HG02970 (cell line): ENCODE data around the gene GCC1.
A peak's percentile ranks its signal among the peaks of the same experiment; 100 is the strongest.
"Not testable (repeated sequence)": the region's sequence is repeated elsewhere in the genome, so short reads cannot be mapped to it uniquely, and the experiment has no call there.

Experiments
- ATAC-seq: cut with Tn5 transposase; IDR thresholded peaks from one replicate; pipeline ENCODE4 v1.9.1; 2021; ENCODE audit warnings: mild to moderate bottlenecking, moderate library complexity, moderate number of reproducible peaks; ENCODE audit not compliant: unreplicated experiment, low FRiP score

GCC1 gene

DNA sequence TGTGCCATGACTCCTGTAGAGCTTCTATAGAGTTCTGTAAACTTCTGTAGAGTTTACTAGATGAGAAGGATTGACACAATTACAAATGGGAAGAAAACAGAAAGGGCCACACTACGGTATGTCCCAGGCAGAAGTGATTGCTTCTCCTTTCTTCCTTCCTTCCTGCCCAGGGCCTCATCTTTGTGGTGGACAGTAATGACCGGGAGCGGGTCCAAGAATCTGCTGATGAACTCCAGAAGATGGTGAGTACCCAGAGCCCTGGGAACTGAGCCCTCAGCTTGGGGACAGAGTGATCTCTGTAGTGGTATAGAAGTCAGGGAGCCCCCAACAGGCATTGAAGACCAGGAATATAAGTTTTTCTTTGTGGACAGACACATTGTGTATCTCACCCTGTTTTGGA lies 4.5 kb upstream of the GCC1 start:
- ATAC-seq, result no peak

DNA sequence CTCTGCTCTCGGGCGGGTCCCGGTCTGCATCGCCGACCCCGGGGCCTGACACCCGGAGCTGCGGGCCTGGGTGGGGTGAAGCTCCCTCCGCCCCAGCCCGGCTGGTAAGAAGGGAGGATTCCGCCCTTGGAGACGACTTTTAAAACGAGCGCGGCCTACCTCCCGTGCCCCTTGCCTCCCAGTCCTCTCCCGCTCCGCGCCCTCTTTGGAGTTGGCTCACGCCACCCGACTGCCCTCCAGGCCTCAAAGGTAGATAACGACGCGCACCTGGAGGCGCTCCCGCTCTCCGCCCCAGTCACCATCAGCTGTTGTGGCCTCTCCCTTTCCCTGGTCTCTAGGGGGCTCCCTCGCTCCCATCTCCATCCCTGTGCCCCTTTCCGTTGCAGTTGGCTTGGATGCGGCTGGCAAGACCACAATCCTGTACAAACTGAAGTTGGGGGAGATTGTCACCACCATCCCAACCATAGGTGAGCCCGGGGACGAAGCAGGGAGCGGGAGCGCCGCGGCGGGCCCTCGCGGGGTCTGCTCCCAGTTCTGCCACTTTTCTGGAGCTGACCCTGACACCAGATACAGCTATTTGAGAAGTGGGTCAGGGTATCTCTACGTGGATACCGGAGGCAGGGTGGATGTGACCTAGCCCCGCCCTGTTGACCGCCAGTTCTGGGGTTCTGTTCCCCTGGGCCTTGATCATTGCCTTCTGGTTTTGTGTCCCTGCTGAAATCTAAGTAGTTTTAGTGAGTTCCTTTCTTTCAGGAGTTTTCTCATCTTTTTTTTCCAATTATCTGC lies 3.5 kb upstream of the GCC1 start:
- peak; percentile 0 for ATAC-seq

DNA sequence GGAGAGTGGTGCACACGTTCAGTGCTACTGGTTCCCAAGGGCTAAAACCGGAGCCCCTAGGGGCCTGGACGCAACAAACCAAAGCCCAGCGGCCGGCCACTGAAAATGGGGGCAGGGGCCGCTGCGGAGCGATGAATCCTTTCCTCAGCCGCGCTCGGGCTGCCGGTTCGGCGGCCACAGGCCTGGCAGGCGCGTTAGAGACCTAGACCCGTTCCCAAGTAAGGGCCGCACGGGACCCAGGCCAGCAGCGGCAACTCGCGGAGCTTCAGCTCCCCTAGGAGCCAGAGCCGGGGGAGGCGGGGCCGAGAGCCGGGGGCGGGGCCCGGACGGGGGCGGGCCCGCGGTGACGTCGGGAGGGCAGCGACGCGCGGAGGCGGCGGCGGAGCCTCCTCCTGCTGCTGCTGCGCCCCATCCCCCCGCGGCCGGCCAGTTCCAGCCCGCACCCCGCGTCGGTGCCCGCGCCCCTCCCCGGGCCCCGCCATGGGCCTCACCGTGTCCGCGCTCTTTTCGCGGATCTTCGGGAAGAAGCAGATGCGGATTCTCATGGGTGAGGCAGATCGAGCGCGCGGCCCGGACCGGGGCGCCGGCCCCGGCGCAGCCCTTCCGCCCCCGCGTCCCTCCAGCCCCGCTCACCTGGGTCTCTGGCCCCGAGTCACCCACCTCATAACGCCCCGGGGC lies 2.8 kb upstream of the GCC1 start, which contains the start of gene ARF5:
Gene ARF5, plus strand, starts transcription at position 393 of the 678 bp plus-strand sequence. Its CDS starts 88 bp downstream, at position 481.
- peak; percentile 66 for ATAC-seq

DNA sequence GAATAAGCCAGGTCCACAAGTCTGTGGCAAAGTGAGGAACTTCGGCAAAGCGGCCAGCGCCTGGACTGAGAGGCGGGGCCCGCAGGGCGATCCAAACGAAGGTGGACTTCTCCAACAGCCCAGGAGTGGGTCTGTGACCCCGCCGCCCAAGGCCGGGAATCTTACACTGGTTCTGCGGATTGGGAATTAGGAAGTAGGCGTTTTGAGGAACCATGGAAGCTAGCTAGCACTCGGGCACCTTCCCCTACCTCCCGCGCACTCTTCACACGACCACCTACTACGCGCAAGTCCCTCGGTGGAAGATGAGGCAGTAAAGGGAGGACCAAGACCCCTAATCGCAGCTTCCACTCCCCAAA lies 2.2 kb upstream of the GCC1 start:
- no peak for ATAC-seq

DNA sequence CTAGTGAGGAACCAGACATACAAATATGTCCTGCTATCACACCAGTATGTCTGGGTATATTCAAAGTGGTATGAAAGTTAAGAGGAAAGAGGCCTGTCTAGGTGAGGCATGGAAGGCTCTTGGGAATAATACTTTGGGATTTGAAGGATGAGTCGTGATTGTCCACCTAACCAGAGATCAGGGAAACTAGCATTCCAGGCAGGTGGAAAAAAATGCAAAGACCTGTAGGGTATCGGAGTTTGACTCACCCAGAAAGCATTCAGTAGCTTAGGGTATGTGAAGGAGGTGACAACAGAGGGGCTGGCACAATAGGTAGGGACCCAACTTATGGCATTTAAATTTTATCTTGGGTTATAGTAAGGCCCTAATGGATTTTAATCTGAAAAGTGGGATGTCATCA lies 950 bp upstream of the GCC1 start:
- no peak for ATAC-seq

DNA sequence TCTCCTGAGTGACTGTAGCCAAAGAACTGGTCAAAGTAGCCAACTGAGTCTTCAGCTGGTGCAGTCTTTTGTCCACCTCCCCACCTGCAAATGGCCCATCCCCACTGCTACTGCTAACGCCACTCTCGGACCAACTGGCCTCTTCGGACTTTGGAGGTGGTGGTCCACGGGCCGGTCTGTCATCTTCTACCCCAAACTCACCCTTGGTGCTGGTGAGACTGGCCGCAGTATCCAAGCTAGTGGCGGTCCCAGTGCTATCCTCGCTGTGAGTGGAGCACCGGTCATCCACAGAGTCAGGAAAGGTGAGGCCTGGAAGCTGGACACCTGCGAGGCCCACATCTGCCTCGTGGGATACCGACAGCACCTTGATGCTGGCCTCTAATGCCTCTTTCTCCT lies 750 bp downstream of the GCC1 start:
- no peak for ATAC-seq

DNA sequence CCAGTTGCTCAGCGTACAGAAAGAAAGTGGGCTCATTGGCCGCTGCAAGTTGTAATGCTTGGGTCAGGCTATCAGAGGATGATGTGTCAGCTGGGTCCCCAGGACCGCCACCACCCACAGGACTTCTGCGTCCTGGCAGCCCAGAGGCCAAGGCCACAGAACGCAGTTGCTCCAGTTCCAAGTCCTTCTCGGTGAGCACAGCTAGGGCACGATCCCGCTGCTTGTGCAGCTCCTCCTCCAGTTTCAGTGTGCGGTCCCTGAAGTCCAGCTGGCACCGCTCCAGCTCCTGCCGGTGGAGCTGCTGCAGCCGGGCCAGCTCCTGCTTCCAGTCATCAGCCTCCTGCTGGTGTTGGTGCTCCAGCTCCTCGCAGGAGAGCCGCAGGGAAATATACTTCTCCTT lies 3.0 kb downstream of the GCC1 start:
- no peak for ATAC-seq

DNA sequence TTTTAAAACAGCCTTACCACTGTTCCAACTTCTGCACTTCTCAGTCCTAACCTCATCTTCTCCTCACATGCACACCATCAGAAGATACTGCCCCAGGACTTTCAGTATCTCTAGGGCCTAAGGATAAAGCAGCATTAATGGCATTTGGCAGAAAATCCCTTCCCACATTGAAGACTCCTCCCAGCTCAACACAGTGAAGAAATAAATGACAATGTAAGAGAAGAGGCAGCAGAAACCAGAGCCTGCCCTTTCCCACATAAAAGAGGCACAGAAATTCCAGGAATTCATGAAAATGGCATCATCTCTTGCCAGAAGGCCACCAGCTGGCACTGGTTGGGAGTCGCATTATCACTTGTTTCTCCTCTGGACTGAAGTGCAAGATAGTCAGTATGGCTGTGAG lies 3.7 kb downstream of the GCC1 start:
- no peak for ATAC-seq

DNA sequence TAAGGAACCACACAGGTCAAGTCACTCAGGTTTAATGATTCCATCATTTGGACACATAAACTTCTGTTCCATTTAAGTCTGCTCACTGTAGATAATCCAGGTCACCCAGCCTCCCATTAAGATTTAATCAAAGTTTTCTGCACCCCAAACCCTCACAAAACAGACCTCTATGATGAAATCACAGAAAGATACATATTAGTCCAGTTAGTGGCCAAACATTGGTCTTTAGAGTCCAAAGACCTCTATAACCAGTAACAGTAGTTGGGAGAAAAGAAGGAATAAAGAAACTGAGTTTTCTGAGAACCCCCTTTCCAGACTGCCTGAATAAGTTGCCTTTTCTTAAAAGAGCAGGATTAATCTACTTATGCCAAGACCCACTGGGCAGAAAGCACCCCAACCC lies 4.8 kb downstream of the GCC1 start:
- ATAC-seq, result no peak

DNA sequence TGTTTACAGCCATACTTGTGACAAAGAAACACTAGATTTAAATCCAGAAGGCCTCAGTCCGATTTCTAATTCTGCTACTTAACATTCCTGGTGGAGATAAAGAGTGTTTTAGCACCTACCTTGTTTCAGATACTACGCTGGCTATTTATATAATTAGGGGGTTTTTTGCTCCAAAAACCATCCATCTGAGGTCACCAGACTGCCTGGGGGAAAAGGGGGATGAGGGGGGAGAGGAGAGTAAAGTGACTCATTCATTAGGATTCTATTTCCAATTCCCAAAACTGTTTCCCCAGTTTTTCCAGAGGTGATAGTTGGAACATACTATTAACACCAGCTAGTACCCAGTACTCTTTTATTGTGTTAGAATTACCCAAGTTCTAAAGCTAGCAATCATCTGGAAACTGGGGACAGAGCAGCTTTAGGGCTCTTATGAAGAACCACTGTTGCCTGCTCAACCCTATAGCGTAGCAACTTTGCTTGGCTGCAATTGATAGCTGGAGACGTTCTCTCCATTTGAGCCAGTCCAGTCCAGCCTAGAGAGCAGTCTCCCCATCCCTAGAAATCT lies 6.6 kb downstream of the GCC1 start:
- no peak for ATAC-seq

DNA sequence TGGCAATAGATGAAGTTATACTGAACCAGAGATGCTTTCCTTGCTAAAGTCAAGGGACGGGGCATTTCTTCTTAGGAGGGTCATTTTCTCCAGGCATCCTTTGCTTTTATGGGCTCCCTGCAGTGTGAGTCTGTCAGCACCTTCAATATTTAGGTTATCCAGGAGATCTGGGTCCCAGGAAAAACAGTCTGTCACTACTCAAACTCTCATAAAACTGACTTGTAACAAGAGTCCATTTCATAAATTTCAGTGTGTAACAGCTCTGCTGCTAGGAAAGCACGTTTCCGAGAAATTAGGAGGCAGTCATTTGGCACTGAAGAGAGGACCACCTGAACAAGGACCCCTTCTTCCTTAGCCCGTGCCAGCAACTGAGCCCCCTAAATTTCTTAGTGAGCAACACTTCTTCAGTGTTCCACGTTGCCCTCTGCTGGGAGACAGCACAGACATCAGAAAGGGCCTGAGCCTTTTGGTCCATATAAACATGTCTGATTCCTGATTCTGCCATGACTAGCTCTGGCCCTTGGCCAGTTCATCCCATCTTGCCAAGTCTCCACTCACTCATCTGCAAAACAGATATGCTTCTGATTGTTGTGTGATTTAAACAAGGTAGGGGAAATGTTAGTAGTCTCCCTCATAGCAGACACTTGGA lies 7.2 kb downstream of the GCC1 start:
- ATAC-seq, result no peak

DNA sequence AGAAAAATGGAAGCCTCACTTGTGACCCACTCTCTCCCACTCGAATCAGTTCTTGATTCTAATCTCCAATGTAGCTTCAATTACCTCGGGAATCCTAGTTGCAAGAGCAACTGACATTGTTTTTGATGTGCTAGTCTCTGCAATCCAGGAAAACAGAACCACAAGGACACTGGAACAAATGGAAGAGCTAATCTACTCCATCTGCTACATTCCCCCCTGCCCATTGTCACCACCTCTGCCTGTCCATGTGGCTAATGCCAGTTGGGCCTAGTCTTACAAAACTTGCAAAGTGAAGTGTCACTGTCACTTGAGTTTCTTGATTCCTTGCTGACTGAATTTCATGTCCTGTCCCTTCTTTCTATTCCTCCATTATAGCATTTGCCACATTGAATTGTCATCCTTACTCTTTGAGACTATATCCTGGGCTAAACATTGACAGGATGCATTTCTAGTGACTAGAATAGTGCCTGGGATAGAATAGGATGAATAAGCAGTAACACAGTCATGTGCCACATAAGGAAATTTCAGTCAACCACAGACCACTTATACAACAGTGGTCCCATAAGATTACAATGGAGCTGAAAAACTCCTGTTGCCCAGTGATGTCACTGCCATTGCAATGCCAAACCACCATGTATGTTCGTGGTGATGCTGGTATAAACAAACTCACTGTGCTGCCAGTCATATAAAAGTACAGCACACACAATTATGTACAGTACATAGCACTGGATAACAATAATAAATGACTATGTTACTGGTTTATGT lies 13.5 kb downstream of the GCC1 start:
- no peak for ATAC-seq

DNA sequence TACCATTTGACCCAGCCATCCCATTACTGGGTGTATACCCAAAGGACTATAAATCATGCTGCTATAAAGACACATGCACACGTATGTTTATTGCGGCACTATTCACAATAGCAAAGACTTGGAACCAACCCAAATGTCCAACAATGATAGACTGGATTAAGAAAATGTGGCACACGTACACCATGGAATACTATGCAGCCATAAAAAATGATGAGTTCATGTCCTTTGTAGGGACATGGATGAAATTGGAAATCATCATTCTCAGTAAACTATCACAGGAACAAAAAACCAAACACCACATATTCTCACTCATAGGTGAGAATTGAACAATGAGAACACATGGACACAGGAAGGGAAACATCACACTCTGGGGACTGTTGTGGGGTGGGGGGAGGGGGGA lies 17.4 kb downstream of the GCC1 start:
- not testable (repeated sequence) for ATAC-seq

DNA sequence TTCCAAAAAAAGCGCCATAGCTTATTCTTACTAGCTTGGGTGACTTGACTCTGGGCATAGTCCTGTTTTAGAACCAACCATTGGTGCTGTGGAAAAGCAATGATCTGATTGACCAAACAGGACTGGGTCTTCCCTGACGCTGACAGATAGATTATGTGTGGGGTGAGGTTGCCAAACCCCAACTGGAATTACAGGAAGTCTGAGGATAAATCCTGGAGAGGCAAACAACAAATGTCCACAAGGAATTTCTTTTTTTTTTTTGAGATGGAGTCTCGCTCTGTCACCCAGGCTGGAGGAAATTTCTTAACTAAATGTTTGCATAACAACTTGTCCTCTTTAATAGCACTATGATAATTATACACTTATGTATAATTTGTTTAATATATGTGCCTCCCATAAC lies 19.2 kb downstream of the GCC1 start:
- ATAC-seq, result no peak

DNA sequence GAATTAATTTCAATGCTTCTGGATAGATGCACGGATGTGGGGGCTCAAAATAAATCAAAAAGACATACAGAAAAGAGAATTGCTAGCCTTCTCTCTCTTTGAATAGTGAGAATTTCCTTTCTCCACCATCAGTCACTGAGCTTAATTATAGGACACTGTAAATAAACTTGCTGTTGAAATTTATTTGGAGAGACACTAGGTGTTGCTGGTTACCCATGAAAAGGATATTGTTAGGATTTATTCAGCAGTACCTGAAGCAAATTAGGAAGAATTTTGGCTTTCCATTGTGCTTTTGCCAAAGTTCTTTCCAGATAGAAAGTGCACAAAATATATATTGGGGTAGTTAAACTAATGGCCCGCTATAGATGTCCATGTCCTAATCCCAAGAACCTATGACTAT lies 27.6 kb downstream of the GCC1 start:
- no peak for ATAC-seq

DNA sequence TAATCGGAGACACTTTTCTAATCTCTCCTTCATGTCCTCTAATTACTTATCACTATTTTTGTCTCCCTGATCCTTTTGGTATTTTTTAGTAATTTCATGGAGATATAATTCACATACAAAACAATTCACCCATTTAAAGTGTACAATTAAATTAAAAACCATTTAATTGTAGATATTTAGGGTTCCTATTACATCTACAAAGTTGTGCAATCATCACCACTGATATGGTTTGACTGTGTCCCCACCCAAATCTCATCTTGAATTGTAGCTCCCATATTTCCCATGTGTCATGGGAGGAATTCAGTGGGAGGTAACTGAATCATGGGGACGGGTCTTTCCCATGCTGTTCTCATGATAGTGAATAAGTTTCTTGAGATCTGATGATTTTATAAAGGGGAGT lies 29.0 kb downstream of the GCC1 start:
- ATAC-seq, result no peak

DNA sequence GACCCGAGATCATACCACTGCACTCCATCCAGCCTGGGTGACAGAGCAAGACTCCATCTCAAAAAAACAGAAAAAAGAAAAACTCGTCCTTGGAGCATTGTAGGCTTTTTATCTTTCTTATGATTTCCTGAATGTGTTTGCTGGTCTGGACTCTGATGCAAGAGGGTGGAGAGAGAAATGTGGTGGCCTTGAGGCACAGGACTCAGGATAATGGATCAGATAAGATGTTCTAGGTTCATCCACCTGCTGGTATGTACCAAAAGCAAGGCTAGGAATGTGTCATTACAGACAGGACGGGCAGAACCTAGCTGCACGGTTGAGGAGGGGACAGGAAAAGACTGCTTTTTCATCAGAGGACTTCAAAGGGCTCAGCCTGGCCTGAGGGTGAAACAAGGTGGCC lies 33.5 kb downstream of the GCC1 start:
- ATAC-seq, result no peak

DNA sequence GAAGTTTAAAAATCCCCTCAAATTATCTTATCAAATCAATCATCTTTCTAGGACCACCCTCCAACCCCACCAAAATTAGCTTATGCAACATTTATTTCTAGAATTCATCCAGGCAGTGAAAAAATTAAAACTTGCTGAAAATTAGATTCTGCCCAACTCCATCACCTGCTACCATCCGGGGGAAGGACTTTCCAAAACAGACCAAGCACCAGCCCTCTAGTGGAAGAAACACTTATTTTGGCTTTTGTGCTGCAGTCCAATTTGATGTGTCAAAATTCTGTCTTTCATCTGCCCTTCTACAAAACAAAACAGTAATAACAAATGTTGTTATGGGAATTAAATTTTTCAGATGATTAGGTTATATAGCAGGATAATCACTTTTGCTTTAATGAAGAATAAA lies 35.1 kb downstream of the GCC1 start:
- ATAC-seq, result no peak

DNA sequence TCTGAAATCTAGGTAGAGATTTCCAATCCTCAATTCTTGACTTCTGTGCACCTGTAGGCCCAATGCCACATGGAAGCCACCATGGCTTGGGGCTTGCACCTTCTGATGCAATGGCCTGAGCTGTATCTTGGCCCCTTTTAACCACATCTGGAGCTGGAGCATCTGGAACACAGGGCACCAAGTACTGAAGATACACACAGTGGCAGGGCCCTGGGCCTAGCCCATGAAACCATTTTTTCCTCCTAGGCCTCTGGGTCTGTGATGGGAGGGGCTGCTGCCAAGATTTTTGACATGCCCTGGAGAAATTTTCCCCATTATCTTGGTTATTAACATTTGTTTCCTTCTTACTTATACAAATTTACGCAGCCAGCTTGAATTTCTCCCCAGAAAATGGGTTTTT lies 39.1 kb downstream of the GCC1 start:
- ATAC-seq, result no peak

DNA sequence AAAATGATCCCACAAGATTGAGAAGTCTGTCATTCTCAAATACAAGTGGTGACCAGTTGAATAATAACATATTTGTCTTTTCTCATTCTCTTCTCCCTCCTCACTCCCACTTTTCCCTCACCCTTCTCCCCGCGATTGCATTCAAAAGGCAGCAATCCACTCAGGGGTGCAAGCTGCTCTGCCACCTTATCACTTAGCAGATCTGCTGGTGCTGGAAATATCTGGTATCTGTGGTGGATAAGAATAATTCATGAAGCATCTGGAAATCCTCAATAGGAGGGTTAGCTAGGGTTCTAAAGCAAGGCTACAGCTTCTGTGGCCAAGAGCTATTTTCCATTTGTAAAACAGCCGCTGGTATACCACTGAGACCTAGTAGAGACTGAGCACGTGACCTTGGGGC lies 43.8 kb downstream of the GCC1 start:
- no peak for ATAC-seq

DNA sequence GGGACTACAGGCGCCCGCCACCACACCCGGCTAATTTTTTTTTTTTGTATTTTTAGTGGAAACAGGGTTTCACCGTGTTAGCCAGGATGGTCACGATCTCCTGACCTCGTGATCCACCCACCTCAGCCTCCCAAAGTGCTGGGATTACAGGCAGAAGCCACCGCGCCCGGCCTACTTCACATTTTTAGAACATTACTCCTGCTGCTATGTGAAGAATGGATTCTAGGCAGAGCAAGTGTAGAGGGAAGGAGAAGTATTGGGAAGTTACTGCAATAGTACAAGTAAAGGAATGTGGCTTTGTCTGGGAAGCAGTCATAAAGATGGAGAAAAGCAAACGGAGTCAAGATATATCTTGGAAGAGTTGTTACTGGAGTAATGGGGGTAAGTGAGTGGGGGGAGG lies 44.9 kb downstream of the GCC1 start:
- not testable (repeated sequence) for ATAC-seq
